Stimulated activated CD8-positive, alpha-beta memory T cell treated with anti-CD3 and anti-CD28 coated beads, Interleukin-12 subunit alpha, Interleukin-12 subunit beta, amount 100 ng/mL, for 24 hours (primary cell): ENCODE results near the gene ISCA1.

Experiments used
- DNase-seq: peaks from one replicate; pipeline ENCODE4 v3.0.0-alpha.2; 2020; ENCODE audit errors: extremely low read depth

Gene ISCA1

GRCh38 chr9:86285261-86285660 is 2.9 kb upstream of the ISCA1 start:
- no peak for DNase-seq

GRCh38 chr9:86282979-86283535 is 719 bp upstream of the ISCA1 start:
- peak; percentile 19 for DNase-seq

- no peak for DNase-seq
These were observed 703 bp downstream of the ISCA1 start for GRCh38 chr9:86281593-86282076.

DNA sequence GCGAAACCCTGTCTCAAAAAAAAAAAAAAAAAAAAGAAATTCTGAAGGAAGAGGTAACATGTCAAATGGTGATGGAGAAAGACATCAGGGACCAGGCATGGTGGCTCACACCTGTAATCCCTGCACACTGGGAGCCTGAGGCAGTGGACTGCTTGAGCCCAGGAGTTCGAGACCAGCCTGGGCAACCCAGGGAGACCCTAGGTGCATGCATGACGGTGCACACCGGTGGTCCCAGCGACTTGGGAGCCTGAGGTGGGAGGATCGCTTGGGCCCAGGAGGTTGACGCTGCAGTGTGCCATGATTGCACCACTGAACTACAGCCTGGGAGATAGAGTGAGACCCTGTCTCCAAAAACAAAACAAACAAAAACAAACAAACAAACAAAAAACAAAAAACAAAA is 1.8 kb downstream of the ISCA1 start:
- no peak for DNase-seq

DNA sequence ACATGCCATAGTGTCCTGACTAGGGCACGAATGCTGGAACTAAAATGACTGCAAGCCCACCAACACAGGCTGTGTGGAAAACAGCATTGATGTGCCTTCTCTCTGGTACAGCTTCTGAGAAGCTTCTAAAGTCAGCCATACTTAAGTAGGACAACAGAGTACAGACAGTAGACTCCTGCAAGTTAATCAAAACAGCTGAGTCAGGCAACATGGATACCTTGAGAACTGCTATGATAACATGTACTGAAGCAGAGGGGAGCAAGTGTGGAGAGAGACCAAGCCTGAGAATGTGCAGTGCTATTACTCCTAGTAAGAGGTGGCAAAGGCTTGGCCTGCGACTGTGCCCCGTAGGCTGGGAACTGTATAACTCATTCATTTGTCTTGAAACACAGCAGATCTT is 2.5 kb downstream of the ISCA1 start:
- DNase-seq = no peak

DNA sequence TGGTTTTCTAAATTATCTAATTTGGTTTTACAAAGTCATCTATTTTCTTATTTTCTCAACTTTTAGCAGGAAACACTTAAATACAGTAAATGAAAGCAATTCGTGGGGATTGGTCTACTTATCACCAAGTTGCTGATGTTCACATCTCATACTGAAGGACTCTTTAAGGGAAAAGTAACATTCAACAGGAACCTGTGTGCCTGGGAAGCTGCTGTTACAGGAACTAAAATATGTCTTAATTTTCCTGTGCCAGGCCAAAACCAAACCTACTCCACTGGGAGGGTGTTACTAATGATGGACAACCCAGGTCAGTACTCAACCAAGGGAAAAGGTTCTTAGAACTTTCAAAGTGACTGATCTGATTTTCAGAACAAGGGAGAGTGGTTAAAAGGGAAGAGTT is 5.3 kb downstream of the ISCA1 start:
- no peak for DNase-seq

DNA sequence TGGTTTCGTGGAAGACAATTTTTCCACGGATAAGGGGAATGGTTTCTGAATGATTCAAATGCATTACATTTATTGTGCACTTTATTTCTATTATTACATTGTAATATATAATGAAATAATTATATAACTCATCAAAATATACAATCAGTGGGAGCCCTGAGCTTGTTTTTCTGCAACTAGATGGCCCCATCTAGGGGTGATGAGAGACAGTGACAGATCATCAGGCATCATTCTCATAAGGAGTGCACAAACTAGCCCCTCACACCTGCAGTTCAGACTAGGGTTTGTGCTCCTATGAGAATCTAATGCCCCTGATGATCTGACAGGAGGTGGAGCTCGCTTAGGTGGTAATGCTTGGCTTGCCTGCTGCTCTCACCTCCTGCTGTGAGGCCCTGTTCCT is 6.4 kb downstream of the ISCA1 start:
- no peak for DNase-seq

DNA sequence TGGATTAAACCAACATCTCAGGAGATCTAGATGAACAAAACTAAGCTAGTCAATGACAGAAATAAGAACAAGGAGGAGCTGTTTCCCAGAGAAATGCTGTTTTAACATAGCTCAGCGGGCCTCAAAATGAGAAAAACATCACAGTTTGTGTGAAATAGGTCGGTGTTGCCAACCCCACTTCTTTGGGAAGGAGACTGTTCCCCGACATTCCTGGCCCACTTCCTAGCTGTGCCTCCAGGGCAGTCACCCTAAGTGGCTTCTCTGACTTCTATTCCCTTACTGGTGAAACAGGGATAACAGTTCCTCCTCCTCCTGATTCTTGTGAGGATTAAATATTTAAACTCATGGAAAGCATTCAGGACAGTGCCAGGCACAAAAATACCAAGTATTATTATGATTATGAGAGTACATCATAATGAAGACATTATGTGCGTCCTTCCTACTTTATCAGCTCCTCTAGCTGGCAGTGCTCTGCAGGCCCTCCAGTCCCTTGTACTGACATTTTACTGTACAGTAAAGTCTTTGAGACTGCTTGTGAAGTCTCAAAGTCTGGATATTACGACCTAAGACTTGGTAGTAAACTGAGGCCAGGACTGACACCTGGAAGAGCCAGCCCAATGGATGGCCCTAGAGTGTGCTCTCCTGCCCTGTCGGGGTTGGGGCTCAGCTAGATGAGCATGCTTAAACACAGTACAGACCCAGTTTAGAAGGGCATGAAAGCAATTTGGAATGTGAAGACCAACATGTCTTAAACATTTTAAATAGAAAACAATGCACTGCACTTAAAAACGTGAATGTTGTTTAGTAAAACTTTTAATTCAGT is 7.3 kb downstream of the ISCA1 start:
- DNase-seq = no peak

DNA sequence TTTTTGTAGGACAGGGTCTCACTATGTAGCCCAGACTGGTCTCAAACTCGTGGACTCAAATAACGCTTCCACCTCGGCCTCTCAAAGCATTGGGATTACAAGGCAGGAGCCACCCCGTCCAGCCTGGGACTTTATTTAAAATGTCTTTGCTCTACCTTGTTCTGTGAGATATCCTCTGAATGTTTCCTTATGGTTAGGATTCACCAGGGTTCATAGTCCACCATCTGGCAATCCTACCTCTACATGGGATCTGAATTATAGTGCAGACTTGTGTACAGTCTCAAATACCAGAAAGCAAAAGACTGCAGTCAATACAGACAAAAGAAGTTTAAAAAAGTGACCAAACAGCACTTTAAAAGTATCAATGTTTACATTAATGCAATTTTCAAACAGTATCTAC is 10.1 kb downstream of the ISCA1 start:
- DNase-seq = no peak

DNA sequence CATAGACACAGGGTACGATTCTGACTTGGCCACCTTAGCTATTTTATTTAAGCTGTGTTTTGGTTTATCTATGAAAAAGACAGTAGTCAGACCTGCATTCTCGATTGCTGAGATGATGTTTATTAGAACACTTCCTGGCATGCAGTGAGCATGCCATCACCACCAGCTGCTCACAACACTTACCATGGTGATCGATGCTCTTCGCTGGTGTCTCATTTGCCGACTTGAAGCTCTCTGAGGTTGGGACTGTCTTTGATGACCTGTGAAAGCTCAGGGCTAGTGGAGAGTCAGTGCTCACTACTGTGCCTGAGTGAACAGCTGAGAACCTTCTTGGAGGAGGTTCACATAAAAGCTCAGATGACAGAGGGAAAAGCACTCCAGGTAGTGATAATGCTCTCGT is 18.5 kb downstream of the ISCA1 start:
- DNase-seq = no peak

DNA sequence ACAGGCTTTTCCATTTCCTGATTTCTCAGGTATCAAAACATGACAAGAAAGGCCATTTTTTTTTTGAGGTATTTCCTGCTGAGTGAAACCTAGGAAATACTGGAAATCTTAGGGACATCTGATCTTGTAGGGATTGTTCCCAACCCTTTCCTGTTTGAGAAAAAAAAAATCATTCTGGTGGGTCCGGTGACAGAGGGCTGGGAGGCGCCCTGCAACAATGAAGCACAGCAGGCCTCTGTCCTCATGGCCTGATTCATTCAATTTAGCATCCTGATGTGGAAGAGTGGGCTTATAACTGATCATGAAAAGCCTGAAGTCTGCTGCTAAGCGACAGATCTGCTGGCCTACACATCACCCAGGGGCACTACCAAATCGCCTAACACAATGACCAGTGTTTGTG is 19.8 kb downstream of the ISCA1 start:
- no peak for DNase-seq

DNA sequence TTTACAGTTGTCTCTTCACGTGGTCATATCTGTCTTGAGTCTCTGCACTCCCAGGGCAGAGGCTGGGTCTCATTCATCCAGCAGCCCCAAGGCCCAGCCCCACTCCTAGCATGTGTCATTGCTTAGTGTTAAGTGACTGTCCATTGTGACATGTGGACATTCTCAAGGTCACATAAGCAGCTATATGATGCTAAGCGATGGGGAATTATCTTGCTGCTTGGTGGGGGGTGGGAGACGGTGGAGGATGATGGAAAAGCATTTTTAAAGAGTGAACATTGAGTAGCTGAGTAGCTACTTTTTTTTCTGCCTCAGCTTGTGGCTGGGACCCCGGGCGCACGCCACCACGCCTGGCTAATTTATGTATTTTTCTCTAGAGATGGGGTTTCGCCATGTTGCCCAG is 22.8 kb downstream of the ISCA1 start, which contains the start of gene C9orf153:
C9orf153 (minus strand) TSS at position 101 of the 400 bp plus-strand sequence. CDS start 30,054 bp downstream, outside the sequence.
- DNase-seq = no peak

GRCh38 chr9:86257391-86257790 is 24.9 kb downstream of the ISCA1 start:
- no peak for DNase-seq

- no peak for DNase-seq
These were observed 25.7 kb downstream of the ISCA1 start for GRCh38 chr9:86256653-86257052.

DNA sequence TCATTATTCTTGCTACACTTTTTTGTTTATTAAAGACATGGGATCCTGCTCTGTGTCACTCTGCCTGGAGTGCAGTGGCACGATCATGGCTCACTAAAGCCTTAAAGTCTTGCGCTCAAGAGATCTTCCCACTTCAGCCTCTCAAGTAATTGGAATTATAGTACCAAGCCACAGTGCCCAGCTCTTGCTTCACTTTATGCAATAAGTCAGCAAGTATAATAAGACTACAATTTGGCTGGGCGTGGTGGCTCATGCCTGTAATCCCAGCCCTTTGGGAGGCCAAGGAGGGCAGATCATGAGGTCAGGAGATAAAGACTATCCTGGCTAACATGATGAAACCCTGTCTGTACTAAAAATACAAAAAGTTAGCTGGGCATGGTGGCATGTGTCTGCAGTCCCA is 28.8 kb downstream of the ISCA1 start:
- no peak for DNase-seq

DNA sequence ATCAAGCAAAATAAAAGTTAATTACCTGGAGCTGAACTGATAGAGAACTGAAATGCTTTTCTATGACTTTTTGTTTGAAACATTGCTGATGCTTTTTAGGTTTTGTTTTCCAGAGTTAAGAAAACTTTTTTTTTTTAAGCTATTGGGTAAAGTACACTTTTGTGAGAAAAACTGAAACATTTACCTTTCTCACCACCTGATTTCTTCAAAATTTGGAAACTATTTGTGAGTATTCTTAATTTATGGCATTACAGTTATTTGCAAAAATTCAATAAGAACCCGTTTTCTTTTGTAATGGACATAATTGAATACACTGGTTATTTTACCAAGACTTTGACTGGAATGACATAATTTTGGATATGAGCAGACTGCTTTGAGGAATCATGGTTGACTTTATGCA is 29.5 kb downstream of the ISCA1 start:
- DNase-seq = no peak

DNA sequence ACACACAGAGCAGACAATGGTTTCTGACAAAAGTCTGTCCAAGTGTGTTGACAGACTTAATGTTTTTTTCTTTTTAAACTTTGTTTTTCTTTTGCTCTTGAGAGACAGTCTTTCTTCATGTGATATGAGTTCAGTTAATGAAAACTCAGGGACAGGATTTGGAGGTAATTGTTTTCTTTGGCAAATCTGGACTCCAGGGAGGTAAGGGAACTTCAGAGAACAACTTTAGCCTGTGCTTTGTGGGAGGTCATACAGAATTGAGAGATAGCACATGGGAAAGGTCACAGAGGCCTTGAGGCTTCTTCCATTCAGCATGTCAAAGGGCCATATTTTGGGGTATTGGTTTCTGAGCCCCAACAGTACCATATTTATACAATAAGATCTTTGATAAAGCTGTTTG is 32.2 kb downstream of the ISCA1 start:
- no peak for DNase-seq

DNA sequence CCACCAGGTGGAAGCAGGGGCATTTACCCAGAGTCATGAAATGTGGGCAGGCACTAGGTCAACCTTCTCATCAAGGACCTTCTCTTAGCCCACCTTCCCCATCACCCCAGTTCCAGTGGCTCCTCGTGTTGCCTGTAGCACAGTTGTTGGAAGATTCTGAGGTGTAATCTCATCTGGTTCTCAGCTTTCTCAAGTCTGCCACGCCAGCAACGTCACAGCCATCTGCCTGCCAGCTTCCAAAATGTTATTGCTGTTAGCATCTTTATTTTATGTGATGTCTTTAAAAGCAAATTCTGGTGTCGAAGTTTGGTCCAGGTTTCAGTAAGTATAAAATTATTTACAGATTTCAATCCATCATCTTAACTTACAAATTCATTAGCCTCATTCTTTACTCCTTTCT is 33.6 kb downstream of the ISCA1 start:
- DNase-seq = no peak

DNA sequence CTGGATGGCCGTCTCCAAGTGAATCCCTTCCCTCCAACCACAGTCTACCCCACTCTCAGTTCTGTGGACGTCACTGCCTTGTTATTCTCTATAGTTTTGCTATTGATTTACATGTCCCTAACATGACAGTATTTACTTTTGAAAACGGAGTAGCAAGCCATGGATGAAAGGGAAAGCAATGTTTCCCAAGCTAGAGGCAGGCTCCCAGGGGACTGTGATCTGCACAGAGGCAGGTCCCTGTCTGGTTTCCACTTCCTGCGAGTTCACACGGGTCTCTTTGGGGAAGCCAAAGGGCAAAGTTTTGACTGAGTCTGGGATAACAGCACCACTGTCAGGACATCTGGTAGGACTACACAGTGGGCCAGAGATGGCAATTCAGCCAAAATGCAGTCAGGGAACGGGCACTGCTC is 35.6 kb downstream of the ISCA1 start:
- DNase-seq = no peak

DNA sequence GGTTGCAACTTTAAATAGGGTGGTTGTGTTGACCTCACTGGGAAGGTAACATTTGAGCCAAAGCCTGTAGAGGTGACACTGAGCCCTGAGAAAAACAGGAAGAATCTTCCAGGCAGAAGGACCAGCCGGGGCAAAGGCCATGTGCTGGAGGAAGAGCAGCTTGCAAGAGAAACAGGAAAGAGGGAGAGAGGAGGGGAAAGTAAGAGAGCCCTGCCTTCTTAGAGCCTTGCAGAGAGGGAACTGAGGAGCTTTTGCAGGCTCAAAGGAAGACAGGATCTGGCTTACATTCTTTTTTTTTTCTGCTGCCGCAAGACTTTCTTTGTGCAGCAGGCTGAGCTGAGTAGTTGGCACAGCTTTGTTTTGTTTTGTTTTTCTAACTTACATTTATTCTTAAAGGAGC is 40.3 kb downstream of the ISCA1 start:
- no peak for DNase-seq

DNA sequence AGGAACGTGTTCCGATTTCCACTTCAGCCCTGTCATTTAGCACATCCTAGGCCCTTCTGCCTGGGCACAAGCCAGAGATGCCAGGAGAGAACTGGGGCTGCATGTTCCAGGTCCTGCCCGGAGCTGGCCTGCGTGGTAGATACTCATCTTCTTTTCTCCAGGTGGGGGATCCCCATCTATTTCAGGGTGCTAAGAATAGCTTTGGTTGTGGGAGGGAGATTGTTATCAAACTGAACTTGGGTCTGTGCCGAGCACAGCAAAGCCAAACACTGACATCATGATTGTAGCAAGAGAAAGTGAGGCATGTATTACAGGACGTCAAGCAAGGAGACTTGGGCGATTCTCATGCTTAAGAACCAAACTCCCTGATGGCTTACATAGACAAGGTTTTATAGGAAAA is 41.1 kb downstream of the ISCA1 start:
- no peak for DNase-seq

DNA sequence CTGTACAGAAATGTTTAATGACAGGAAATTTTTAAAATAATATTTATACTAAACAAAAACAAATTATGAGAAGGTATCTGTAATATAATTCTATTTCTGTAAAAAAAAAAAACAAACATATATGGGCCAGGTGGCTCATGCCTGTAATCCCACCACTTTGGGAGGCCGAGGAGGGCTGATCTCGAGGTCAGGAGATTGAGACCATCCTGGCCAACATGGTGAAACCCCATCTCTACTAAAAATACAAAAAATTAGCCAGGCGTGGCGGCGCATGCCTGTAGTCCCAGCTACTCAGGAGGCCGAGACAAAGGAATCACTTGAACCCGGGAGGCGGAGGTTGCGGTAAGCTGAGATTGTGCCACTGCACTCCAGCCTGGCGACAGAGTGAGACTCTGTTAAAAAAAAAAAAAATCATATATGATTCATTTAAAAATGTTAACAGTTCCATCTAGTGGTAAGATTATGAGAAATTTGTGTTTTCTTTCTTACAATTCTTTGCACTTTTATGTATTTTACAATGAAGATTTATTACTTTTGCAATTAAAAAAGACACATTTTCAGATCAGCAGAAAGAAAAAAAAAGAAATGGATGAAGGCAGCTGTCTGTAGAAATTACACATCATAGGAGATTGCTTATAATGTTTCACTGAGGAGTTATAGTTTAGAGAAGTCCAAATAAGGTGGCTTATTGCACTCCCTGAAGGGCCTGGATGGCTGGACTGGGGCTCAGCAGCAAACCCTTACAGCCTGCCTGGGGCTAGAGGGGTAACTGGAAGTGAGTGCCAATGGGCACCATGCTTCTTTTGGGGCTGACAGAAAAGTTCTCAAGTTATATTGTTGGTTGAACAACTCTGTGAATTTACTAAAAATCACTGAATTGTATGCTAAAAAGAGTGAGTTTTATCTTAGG is 43.2 kb downstream of the ISCA1 start:
- DNase-seq = no peak
